GM19455 (cell line): ENCODE results near the gene FPGS.
"Not testable (repeated sequence)": the region's sequence is repeated elsewhere in the genome, so short reads cannot be mapped to it uniquely, and the experiment has no call there.

ENCODE experiments used
- ATAC-seq: cut with Tn5 transposase; IDR thresholded peaks from one replicate; pipeline ENCODE4 v1.9.1; 2021; ENCODE audit not compliant: unreplicated experiment

Gene FPGS

GRCh38 chr9:127770905-127771569 is 31.6 kb upstream of the FPGS start:
- ATAC-seq = peak; percentile 83

GRCh38 chr9:127771570-127772189 is 31.0 kb upstream of the FPGS start:
- no peak for ATAC-seq

- no peak for ATAC-seq
Measured at GRCh38 chr9:127772603-127773002, 30.1 kb upstream of the FPGS start.

GRCh38 chr9:127773272-127773671 is 29.4 kb upstream of the FPGS start:
- no peak for ATAC-seq

- no peak for ATAC-seq
Measured at GRCh38 chr9:127773981-127774380, 28.7 kb upstream of the FPGS start.

GRCh38 chr9:127776195-127776923 is 26.3 kb upstream of the FPGS start:
- ATAC-seq = no peak

GRCh38 chr9:127776924-127777289 is 25.8 kb upstream of the FPGS start:
- no peak for ATAC-seq

GRCh38 chr9:127777368-127777980 is 25.2 kb upstream of the FPGS start:
- ATAC-seq = no peak

GRCh38 chr9:127778280-127779135 is 24.2 kb upstream of the FPGS start, which contains the start of gene SH2D3C:
SH2D3C (minus strand) TSS chr9:127778666; CDS start chr9:127778627, 39 bp downstream.
- ATAC-seq = peak; percentile 40

- ATAC-seq = peak; percentile 43
Measured at GRCh38 chr9:127779136-127779981, 23.3 kb upstream of the FPGS start.

- ATAC-seq = no peak
Measured at GRCh38 chr9:127780126-127780885, 22.4 kb upstream of the FPGS start.

- ATAC-seq = not testable (repeated sequence)
Measured at GRCh38 chr9:127780909-127781308, 21.8 kb upstream of the FPGS start.

GRCh38 chr9:127781806-127782205 is 20.9 kb upstream of the FPGS start:
- no peak for ATAC-seq

- ATAC-seq = no peak
Measured at GRCh38 chr9:127783111-127784008, 19.3 kb upstream of the FPGS start.

GRCh38 chr9:127785023-127785932 is 17.4 kb upstream of the FPGS start:
- peak; percentile 45 for ATAC-seq

GRCh38 chr9:127785933-127786772 is 16.5 kb upstream of the FPGS start, which contains the start of gene CDK9:
CDK9 (plus strand) TSS chr9:127786034; CDS start chr9:127786149, 115 bp downstream.
- ATAC-seq = peak; percentile 68
